ENCODE data around the gene RAD51B.

Gene RAD51B

DNA sequence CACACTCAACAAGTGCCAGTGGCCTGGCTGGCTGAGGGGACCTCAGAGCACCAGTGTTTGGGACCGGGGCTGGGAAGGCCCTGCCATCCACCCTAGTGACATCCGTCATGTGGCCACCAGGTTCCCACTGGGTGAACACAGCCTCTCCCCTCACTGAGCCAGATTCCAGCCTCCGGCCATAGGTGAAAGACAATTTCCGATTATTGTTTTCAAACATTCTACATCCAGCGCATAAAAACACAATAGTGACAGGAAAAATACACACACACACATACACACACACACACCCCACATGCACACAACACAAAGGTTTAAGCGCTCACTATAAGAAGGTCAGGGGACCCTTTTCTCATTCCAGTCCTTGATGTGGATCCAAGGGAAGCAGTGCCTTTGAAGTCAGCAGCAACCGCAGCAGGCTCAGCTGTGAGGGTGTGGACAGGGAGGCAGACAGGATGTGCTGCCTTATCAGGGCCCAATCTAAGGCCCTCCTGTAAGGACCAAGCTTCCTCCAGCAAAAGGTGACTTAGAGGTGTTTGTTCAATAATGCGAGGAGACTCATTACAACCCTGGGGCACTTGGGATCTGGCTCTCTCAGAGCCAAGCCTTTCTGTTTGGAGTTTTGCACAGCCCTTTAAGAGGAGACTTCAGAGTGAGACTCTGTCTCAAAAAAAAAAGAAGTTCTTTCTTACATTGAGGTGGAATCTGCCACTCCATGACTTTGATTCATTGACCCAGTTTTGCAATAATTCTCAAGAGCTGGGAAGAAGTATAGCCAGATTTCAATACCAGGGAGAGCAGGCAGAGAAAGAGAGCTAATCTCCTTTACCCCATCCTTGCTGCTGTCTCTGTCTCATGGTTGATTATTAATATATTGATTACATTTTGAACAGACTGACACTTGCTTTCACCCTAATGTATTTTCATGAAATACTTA is 745.5 kb downstream of the RAD51B start:
- H3K36me3 ChIP-seq (ENCODE audit: control insufficient read depth in 2 of 2, insufficient read depth in 1 of 2, low read length in 2 of 2), result no peaks in the 10 kb centered on the region

DNA sequence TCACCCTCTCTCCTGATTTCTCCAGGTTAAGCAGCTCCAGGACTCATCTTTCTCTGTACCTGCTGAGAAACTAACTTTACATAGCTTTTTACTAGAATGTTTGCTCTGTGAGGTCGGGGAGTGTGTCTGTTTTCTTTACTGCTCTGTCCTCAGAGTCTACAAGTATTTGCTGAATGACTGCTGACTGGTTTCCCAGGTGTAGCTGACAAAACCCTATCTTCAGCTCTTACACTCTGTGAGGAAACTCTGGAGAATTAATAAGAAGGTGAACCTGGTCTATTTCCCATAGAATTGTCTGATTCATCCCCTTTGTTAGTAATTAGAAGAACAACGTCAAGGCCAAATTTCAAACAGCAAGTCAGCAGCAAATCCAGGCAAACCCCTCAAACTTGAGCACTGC is 746.5 kb downstream of the RAD51B start:
- ChIA-PET POLR2A (no interaction called here), CTCF (no interaction called here)
- no peak overlapping the region for H3K27ac ChIP-seq (ENCODE audit: extremely low read depth, low read depth, low read length)
- no peaks in the 10 kb centered on the region for H3K9me3 ChIP-seq (ENCODE audit: control insufficient read depth, insufficient read depth, low read depth, low read length)
- no peaks in the 10 kb centered on the region for H3K36me3 ChIP-seq (ENCODE audit: control insufficient read depth in 2 of 2, insufficient read depth in 1 of 2, low read length in 2 of 2)
- H3K4me1 ChIP-seq (ENCODE audit: control insufficient read depth, insufficient read depth, low read length), result no peaks in the 10 kb centered on the region
- TF ChIP-seq ZNF621 (tag by site-specific recombination; IDR thresholded peaks at IDR 0.05) (no peak), ZNF292 (tag by site-specific recombination; IDR thresholded peaks at IDR 0.05; ENCODE audit: borderline replicate concordance, low read depth) (no peak), ZNF501 (tag by site-specific recombination; IDR thresholded peaks at IDR 0.05) (no peak), ZNF623 (tag by site-specific recombination; IDR thresholded peaks at IDR 0.05) (no peak), HOXA7 (CRISPR knock-in tag; IDR thresholded peaks at IDR 0.05; ENCODE audit: borderline replicate concordance) (no peak), ZNF529 (tag by site-specific recombination; IDR thresholded peaks at IDR 0.05; ENCODE audit: insufficient replicate concordance) (no peak), ZNF366 (tag by site-specific recombination; conservative IDR thresholded peaks at IDR 0.05) (no peak), SP7 (tag by site-specific recombination; IDR thresholded peaks at IDR 0.05) (no peak), ZNF335 (tag by site-specific recombination; conservative IDR thresholded peaks at IDR 0.05) (no peak), ZNF157 (tag by site-specific recombination; IDR thresholded peaks at IDR 0.05) (no peak), KLF1 (tag by site-specific recombination; IDR thresholded peaks at IDR 0.05) (no peak), ZNF324 (tag by site-specific recombination; IDR thresholded peaks at IDR 0.05) (no peak), ZNF555 (tag by site-specific recombination; conservative IDR thresholded peaks at IDR 0.05) (no peak)
- no peak overlapping the region for H3K4me3 ChIP-seq (ENCODE audit: low read depth, low read length)

More for the DNA sequence above, 745.5 kb downstream of the RAD51B start:
- ChIA-PET POLR2A (no interaction called here), CTCF (no interaction called here)
- TF ChIP-seq EGR2 (tag by site-specific recombination; IDR thresholded peaks at IDR 0.05; ENCODE audit: low read depth), result no peak
- no peak for TF ChIP-seq ZNF521 (tag by site-specific recombination; IDR thresholded peaks at IDR 0.05)
- no peak for TF ChIP-seq MZF1 (tag by site-specific recombination; IDR thresholded peaks at IDR 0.05; ENCODE audit: borderline replicate concordance)
- no peak for TF ChIP-seq REPIN1 (tag by site-specific recombination; IDR thresholded peaks at IDR 0.05; ENCODE audit: low read depth)
- no peak for TF ChIP-seq ZNF626 (tag by site-specific recombination; IDR thresholded peaks at IDR 0.05)
- TF ChIP-seq, protein P1, sequence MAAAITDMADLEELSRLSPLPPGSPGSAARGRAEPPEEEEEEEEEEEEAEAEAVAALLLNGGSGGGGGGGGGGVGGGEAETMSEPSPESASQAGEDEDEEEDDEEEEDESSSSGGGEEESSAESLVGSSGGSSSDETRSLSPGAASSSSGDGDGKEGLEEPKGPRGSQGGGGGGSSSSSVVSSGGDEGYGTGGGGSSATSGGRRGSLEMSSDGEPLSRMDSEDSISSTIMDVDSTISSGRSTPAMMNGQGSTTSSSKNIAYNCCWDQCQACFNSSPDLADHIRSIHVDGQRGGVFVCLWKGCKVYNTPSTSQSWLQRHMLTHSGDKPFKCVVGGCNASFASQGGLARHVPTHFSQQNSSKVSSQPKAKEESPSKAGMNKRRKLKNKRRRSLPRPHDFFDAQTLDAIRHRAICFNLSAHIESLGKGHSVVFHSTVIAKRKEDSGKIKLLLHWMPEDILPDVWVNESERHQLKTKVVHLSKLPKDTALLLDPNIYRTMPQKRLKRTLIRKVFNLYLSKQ (tag by site-specific recombination; IDR thresholded peaks at IDR 0.05; ENCODE audit: borderline replicate concordance), result no peak
- TF ChIP-seq, protein P2, sequence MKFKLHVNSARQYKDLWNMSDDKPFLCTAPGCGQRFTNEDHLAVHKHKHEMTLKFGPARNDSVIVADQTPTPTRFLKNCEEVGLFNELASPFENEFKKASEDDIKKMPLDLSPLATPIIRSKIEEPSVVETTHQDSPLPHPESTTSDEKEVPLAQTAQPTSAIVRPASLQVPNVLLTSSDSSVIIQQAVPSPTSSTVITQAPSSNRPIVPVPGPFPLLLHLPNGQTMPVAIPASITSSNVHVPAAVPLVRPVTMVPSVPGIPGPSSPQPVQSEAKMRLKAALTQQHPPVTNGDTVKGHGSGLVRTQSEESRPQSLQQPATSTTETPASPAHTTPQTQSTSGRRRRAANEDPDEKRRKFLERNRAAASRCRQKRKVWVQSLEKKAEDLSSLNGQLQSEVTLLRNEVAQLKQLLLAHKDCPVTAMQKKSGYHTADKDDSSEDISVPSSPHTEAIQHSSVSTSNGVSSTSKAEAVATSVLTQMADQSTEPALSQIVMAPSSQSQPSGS (tag by site-specific recombination; IDR thresholded peaks at IDR 0.05; ENCODE audit: low read depth), result no peak
- no peaks in the 10 kb centered on the region for H3K9me3 ChIP-seq (ENCODE audit: control insufficient read depth, insufficient read depth, low read depth, low read length)
- H3K27ac ChIP-seq (ENCODE audit: extremely low read depth, low read depth, low read length), result no peak overlapping the region
- H3K4me1 ChIP-seq (ENCODE audit: control insufficient read depth, insufficient read depth, low read length), result no peaks in the 10 kb centered on the region
- H3K4me3 ChIP-seq (ENCODE audit: low read depth, low read length), result no peak overlapping the region

All from HEK293 (cell line).